Measurements from ENCODE around the gene PLCB3. TPM values are rescaled to one million over a fixed set of nuclear protein-coding genes. Genes with fewer than 3 reads are reported as not detected.

Gene PLCB3
- total and polyA plus RNA-seq, 2 of the 13 experiments (the other 11 are each of a cell fraction or from before 2014, with no cell fraction given) = 7.5 to 13.8 TPM

DNA sequence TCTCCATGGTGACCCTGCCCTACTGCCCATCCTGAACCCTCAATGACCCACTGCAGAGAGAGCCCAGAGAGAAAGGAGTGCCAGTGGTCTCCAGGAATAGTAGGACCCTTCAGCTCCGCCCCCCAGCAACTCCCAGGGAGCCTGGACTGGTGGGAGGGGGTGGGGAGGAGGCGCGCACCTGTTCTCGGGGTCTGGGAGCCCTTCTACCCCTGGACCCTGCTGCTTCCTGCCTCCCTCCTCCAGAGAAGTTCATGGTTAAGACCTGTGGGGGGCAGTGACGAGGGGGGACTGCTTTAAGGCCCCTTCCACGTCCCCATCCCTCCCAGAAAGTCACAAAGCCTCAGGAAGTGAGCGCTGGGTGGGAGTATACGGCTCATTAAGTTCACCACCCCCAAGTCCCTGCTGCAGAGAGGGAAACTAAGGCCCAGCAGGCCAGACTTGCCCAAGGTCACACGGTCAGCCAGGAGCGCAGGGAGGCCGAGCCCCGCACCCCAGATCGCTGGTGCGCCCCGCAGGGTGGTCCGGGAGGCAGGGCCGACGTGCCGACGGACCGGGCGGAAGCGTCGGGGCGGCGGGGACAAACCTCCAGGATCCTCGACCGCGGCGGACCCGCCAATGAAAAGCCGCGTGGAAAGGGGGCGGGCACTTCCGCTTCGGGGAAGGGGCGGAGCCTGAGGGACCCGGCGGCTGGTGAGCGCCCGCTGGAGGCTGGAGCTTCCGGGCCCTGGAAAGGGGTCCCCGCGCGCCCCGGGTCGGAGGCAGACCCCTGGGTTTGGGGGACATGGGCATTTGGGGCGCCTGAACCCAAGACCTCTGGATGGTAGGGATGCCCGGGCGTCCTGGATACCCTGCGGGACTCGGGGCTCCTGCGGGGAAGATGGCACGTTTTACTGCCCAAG, 25.5 kb upstream of the PLCB3 start, which contains the start of the genes NUDT22 and TRPT1 (continued):
- TF ChIP-seq, protein P1, sequence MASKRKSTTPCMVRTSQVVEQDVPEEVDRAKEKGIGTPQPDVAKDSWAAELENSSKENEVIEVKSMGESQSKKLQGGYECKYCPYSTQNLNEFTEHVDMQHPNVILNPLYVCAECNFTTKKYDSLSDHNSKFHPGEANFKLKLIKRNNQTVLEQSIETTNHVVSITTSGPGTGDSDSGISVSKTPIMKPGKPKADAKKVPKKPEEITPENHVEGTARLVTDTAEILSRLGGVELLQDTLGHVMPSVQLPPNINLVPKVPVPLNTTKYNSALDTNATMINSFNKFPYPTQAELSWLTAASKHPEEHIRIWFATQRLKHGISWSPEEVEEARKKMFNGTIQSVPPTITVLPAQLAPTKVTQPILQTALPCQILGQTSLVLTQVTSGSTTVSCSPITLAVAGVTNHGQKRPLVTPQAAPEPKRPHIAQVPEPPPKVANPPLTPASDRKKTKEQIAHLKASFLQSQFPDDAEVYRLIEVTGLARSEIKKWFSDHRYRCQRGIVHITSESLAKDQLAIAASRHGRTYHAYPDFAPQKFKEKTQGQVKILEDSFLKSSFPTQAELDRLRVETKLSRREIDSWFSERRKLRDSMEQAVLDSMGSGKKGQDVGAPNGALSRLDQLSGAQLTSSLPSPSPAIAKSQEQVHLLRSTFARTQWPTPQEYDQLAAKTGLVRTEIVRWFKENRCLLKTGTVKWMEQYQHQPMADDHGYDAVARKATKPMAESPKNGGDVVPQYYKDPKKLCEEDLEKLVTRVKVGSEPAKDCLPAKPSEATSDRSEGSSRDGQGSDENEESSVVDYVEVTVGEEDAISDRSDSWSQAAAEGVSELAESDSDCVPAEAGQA (IDR thresholded peaks at IDR 0.05; ENCODE audit: low read depth) = no peak
- TF ChIP-seq, protein P1 (CRISPR knock-in tag; IDR thresholded peaks at IDR 0.05; ENCODE audit: borderline replicate concordance) = no peak
- TF ChIP-seq, protein P2, sequence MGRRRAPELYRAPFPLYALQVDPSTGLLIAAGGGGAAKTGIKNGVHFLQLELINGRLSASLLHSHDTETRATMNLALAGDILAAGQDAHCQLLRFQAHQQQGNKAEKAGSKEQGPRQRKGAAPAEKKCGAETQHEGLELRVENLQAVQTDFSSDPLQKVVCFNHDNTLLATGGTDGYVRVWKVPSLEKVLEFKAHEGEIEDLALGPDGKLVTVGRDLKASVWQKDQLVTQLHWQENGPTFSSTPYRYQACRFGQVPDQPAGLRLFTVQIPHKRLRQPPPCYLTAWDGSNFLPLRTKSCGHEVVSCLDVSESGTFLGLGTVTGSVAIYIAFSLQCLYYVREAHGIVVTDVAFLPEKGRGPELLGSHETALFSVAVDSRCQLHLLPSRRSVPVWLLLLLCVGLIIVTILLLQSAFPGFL (CRISPR knock-in tag; IDR thresholded peaks at IDR 0.05) = no peak
- TF ChIP-seq ZNF546 (CRISPR knock-in tag; conservative IDR thresholded peaks at IDR 0.05) (no peak), TAF1 (CRISPR knock-in tag; IDR thresholded peaks at IDR 0.05) (peak; percentile 80; the same call in 1 of the 2 replicates), TEAD3 (CRISPR knock-in tag; optimal IDR thresholded peaks at IDR 0.05; ENCODE audit: borderline replicate concordance) (peak; percentile 48), HMG20A (CRISPR knock-in tag; IDR thresholded peaks at IDR 0.05; ENCODE audit: borderline replicate concordance) (no peak), JUND (CRISPR knock-in tag; IDR thresholded peaks at IDR 0.05) (no peak), ETV6 (CRISPR knock-in tag; conservative IDR thresholded peaks at IDR 0.05) (no peak), ZNF432 (CRISPR knock-in tag; IDR thresholded peaks at IDR 0.05; ENCODE audit: borderline replicate concordance) (no peak), SRSF1 (optimal IDR thresholded peaks at IDR 0.05; ENCODE audit: low read depth, low read length) (no peak), ZNF30 (CRISPR knock-in tag; IDR thresholded peaks at IDR 0.05) (no peak), ZNF230 (CRISPR knock-in tag; IDR thresholded peaks at IDR 0.05) (no peak), ZIK1 (CRISPR knock-in tag; IDR thresholded peaks at IDR 0.05; ENCODE audit: borderline replicate concordance, low read depth) (peak; percentile 27; the same call in 1 of the 2 replicates), ZNF343 (CRISPR knock-in tag; IDR thresholded peaks at IDR 0.05) (no peak; the same call in 1 of the 2 replicates), ZNF33A (CRISPR knock-in tag; IDR thresholded peaks at IDR 0.05; ENCODE audit: borderline replicate concordance) (peak; percentile 87; the same call in 1 of the 2 replicates), ZFP1 (CRISPR knock-in tag; IDR thresholded peaks at IDR 0.05) (no peak), ZNF737 (CRISPR knock-in tag; IDR thresholded peaks at IDR 0.05; ENCODE audit: borderline replicate concordance) (no peak)
- TF ChIP-seq, protein P3, sequence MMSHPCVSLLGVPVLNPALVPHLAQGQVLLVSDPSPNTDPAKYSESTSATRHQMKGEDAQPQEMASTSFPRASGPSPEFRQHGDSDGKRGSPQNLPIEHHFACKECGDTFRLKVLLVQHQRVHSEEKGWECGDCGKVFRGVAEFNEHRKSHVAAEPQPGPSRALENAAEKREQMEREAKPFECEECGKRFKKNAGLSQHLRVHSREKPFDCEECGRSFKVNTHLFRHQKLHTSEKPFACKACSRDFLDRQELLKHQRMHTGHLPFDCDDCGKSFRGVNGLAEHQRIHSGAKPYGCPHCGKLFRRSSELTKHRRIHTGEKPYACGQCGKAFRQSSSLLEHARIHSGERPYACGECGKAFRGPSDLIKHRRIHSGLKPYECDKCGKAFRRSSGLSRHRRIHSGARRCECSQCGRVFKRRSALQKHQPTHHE (CRISPR knock-in tag; IDR thresholded peaks at IDR 0.05; ENCODE audit: borderline replicate concordance) = no peak
- TF ChIP-seq, protein P4, sequence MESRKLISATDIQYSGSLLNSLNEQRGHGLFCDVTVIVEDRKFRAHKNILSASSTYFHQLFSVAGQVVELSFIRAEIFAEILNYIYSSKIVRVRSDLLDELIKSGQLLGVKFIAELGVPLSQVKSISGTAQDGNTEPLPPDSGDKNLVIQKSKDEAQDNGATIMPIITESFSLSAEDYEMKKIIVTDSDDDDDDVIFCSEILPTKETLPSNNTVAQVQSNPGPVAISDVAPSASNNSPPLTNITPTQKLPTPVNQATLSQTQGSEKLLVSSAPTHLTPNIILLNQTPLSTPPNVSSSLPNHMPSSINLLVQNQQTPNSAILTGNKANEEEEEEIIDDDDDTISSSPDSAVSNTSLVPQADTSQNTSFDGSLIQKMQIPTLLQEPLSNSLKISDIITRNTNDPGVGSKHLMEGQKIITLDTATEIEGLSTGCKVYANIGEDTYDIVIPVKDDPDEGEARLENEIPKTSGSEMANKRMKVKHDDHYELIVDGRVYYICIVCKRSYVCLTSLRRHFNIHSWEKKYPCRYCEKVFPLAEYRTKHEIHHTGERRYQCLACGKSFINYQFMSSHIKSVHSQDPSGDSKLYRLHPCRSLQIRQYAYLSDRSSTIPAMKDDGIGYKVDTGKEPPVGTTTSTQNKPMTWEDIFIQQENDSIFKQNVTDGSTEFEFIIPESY (CRISPR knock-in tag; IDR thresholded peaks at IDR 0.05) = no peak
